DMS53 treated with DMSO at 0.1 percent for 48 hours (cell line): ENCODE data around the gene SERPINB2.
"Not testable (repeated sequence)": the region's sequence is repeated elsewhere in the genome, so short reads cannot be mapped to it uniquely, and the experiment has no call there.

Source experiments
- DNase-seq: peaks from one replicate; lab custom pipeline; 2025; ENCODE audit not compliant: unreplicated experiment; lab: John Stamatoyannopoulos, UW

SERPINB2 gene

GRCh38 chr18:63930773-63931354, 43.4 kb downstream of the SERPINB2 start:
- no peak for DNase-seq

- DNase-seq: peak; percentile 97
These were observed 48.8 kb downstream of the SERPINB2 start for GRCh38 chr18:63936156-63936931.

DNA sequence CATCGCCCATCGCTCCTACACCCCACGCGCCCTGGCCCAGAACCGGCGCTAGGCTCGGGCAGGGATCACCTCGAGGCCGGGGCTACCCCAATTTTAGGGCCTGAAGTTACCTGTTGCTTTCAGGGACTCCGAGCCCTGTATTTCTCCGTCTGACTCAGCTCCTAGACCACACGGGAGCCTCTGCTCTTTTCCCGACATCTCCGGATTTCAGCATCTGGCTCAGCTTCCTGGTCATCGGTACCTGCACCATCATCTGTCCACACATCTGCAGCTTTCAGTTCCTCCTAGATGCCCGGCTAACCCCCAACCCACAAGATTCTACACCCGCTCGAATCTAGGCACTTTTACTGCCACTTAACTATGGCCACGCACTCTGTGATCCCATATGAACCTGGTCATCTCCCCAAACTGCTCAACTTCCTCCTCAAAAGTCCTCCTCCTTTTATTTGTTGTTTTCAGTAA, 49.5 kb downstream of the SERPINB2 start:
- DNase-seq: no peak

DNA sequence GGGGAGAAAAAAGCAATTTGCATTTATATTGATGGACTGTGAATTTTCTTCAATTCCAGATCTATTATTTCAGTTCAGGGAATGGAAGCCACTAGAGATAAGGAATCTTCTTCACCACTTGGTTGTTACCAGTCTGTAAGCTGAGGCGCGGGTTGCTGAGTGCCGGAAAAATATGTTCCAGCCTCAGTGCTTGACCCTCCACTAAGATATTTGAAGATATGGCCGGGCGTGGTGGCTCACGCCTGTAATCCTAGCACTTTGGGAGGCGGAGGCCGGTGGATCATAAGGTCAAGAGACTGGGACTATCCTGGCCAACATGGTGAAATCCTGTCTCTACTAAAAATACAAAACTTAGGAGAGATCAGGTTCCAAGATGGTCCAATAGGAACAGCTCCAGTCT, 52.5 kb downstream of the SERPINB2 start:
- DNase-seq: no peak

DNA sequence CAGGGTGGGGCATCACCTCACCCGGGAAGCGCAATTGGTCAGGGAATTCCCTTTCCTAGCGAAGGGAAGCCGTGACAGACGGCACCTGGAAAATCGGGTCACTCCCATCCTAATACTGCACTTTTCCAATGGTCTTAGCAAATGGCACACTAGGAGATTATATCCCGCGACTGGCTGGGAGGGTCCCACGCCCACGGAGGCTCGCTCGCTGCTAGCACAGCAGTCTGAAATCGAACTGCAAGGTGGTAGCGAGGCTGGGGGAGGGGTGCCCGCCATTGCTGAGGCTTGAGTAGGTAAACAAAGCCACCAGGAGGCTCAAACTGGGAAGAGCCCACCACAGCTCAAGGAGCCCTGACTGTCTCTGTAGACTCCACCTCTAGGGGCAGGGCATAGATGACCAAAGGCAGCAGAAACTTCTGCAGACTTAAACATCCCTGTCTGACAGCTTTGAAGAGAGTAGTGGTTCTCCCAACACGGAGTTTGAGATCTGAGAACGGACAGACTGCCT, 53.1 kb downstream of the SERPINB2 start:
- DNase-seq: not testable (repeated sequence)

DNA sequence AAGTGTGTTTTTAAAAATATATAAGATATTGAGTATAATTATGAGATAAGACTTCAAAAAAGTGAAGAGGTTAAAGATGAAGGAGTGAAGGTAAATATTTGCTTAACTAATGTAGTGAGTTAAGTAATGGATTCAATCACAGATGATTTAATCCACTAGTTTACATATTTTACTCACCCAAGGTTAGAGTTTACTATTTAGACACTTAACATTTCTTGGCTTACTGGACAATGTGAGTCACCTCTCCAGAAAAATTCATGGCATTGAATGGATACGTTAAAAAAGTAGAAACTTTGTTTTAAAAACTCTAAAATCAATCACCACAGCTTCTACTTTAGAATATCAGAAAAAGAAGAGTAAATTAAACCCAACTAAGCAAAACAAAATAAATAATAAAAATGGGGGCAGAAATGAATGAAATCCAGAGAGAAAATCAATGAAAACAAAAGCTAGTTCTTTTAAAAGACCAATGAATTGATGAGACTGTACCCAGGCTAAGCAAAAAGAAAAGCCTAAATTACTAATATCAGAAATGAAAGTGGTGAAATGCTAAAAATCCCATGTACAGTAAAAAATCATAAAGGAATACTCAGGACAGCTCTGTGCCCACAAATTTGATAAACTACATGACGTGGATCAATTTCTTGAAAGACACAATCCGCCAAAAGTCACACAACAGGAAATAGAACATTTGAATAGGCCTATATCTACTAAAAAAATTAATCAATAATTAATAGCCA, 59.7 kb downstream of the SERPINB2 start:
- no peak for DNase-seq

- DNase-seq: peak; percentile 96
These were observed 61.7 kb downstream of the SERPINB2 start, which contains the start of gene HMSD for GRCh38 chr18:63949068-63949737. Gene HMSD, plus strand, starts transcription at chr18:63949301. Its CDS starts 4,155 bp downstream, at chr18:63953456.

GRCh38 chr18:63951302-63951705, 63.8 kb downstream of the SERPINB2 start:
- DNase-seq: no peak
